Stimulated activated CD4-positive, alpha-beta T cell treated with anti-CD3 and anti-CD28 coated beads, Interleukin-15, amount 100 ng/mL, for 48 hours (primary cell): ENCODE data around the gene NUP98.

ENCODE experiments used
- DNase-seq, 2 donors: peaks; one replicate each; pipeline ENCODE4 v3.0.0-alpha.2; 2020; ENCODE audit warnings: low read depth in 2 of 2

NUP98 gene

GRCh38 chr11:3641191-3641590 lies 156.2 kb downstream of the NUP98 start:
- no peak for DNase-seq

GRCh38 chr11:3639841-3640240 lies 157.5 kb downstream of the NUP98 start:
- no peak for DNase-seq

DNA sequence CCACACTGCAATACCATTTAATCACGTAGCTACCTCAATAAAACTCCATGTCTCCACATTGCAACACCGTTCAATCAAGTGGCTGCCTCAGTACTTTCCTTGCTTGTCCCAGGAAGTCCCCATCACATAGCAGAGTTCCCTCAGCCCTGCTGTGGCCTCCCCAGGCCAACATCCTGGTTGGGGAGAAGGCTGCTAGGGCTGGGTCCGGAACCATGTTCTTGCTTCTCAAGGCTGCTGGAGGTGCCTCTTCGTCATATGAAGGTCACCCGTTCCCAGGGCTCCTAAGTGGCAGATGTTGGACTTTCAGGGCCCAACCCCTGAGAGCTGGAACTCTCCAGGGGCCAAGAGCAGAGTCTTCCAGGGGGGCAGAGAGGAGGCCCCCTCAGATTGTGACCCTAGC lies 158.8 kb downstream of the NUP98 start:
- DNase-seq = no peak

GRCh38 chr11:3637201-3637600 lies 160.2 kb downstream of the NUP98 start:
- no peak for DNase-seq

DNA sequence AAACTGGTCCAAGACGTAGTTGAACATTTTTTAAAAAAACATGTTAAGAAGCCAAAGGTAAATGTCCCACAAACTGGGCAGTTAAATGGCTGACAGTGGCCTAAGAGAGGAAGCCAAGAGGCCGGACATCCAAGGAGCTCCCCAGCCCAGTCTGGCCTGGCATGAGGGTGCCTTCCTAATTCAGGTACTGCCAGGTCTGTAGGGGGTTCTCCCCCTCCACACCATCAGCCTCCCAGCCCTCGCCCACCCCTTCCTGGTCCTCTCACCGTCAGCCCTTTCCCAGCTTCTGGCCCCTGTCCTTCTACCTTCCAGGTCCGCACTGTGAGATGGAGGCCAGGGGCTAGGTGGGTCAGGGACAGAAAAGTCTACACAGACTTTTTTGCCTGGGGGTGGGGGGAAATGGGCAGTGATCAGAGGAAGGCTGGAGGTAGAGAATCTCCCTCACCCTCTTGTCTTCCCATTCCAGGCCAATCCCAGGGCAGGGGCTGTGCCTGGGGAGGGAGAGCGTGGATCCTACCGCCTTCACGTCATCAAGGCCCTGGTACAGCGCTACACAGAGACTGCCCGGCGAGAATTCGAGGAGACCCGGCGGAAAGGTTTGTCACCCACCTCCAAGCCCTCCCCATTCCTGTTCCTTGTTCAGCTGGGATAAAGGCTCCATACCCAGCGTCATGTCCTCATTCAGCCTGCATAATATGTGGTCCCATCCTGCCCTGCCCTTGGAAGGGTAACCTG lies 161.5 kb downstream of the NUP98 start:
- DNase-seq = no peak

GRCh38 chr11:3632070-3632660 lies 165.2 kb downstream of the NUP98 start:
- no peak for DNase-seq

GRCh38 chr11:3631331-3631730 lies 166.0 kb downstream of the NUP98 start:
- no peak for DNase-seq

DNA sequence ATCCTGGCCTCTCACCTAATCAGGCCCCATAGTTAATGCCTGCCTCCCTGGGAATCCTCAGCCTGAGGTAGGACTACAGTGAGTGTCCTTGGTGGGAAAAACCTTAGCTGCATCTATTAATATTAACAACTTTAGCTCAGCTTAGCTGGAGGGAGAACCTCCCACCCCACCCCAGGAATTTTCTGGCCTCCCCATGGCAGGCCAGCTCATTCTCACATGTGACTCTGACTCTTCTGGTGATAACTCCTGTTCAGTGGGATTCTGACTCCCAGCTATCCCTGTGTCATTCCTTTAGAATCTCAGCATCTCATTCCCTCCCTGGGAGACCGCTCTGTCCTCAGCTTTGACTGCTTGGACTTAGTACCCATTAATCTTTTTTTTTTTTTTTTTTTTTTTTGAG lies 170.1 kb downstream of the NUP98 start:
- DNase-seq = no peak

DNA sequence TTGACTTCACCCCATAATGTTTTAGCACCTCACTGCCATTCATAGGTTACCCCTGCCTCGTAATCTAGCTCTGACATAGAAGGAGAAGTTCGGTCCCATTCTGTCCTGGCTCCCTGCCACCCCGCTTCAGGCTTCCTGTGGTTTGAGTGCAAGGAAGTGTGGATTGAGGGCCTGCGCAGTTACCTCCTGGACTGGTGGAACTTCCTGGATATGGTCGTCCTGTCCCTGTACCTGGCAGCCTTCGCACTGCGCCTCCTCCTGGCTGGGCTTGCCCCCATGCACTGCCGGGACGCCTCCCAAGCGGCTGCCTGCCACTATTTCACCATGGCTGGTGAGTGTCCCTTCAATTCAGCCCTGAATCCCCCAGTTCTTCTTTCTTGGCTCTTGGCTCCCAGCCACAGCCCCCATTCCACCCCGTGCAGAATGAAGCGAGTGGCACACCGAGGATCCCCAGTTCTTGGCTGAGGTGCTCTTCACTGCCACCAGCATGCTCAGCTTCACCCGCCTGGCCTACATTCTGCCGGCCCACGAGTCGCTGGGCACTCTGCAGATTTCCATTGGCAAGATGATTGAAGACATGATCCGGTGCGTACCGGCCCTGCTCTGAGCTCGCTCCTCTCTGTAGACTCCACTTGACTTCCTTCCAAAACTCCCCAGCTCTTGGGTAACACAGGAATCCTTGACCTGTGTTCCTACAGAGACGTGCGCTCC lies 170.9 kb downstream of the NUP98 start:
- no peak for DNase-seq
